ENCODE measurements around the gene UBE2D2. TPM values are rescaled to one million over a fixed set of nuclear protein-coding genes. Genes with fewer than 3 reads are reported as not detected.

The UBE2D2 gene
- total RNA-seq, 1 donor from 2014 or later, result 118 TPM

DNA sequence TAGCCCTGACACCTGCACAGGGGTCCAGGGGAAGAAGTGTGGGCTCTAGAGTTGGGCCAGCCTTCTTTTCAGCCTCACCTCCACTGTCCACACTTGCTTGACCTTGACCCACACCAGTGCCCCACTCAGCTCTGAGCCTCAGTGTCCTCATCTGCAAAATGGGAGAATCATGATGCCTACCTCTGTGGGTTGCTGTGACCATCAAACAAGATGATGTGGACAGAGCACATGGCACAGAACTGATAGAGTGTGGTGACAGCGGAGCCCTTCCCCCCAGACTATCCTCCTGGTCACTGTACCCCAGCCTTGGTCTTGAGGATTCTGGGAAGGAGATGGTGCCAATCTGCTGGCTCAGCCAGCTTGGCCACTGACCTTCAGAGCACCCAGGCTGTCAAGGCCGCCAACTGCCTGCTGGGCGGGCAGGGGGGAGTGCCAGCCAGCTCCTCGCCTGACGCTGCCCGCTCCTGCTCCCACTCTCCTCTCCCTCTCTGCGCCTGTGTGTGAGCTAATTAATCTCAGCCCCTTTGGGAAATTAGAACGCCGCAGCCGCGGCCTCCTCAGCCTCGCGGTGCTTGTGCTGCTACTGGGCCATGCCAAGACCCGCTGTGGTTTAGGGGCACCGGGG, 103.7 kb downstream of the UBE2D2 start:
- ATAC-seq, result peak; percentile 28
- intact Hi-C loops (cut with micrococcal nuclease), result no loop called here
- DNase-seq, result peak; percentile 70

DNA sequence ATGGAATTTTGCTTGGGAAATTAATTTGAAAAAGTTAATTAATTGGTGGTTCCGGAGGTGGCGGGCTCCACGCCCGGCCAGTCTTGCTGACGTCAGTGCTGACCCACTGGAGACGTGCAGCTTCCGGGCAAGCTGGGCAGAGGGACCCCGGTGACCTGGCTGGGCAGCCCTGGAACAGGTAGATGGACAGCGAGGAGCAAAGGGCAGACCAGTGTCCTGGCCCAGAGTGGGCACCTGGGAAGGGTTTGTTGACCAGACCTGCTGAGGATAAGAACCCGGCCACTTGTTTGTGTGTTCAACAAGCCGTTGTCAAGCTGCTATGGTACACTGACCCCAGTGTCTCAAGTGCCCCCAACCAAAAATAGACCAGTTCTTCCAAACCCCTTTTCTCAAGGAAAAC, 104.5 kb downstream of the UBE2D2 start:
- intact Hi-C loops (cut with micrococcal nuclease), result no loop called here
- ATAC-seq (no peak), DNase-seq (no peak)

DNA sequence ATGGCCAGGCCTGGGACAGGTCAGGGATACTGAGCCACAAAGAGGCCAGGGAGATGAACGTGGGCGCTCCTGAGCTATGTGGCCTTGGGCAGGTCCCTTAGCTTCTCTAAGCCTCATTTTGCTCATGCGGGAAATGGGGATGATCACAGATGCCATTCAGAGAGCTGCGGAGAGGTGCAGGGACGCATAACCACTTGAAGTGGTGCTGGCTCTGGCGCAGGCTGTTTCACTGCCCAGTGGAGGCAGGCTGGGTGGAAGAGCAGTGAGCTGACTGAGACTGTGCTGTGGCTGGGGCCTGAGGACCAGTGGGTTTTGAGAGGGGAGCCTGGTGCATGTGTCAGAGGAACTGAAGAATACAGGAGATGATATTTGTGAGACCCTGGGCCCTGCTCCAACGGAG, 105.4 kb downstream of the UBE2D2 start:
- ATAC-seq (no peak), DNase-seq (peak; percentile 53)
- intact Hi-C loops (cut with micrococcal nuclease), result no loop called here

DNA sequence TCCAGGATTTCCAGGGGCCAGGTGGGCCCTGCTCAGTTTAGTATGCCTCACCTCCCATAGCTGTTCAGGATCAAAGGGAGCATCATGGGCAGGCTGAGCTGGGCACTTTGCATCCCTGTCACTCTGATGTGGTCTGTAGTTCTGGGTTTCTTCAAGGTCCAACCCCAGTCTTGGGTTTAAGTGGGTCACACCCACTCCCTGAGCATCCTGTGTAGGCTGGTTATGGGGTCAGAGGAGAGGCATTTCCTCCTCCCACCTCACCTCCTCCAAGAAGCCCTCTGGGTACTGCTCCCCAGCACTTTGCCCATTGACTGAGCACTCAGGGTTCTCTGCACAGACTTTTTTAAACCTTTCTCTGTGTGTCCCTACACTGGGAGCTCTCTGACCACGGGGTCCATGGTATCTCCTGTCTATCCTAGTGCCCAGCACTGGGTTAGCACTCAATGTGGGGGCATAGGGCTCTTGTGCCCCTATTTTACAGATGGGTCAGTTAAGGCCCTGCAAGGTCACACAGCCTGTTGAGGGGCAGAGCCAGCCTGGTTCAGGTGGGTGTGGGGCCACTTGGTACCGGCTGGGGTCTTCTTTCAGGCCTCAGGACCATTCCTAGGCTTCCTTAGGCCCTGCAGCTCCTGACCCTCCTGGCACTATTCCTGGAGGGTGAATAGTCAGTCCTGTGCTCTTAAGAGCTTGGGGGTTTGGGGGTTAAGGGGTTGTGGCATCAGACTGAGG, 106.0 kb downstream of the UBE2D2 start:
- DNase-seq, result no peak

DNA sequence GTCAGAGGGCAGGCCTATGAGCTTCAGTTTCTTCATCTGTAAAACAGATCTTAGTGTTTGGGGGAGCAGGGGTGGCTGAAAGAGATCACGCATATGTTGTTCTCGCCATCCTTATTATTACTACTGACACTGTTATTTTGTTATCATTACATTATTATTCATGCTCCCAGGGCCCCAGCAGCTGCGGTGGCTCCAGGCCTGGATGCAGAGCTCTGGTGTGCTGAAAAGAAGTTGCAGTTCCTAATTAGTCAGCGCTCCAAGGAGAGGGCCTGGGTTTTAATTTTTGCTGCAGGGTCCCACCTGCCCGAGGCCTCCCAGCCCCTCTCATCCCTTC, 106.6 kb downstream of the UBE2D2 start:
- ATAC-seq, result no peak
- intact Hi-C loops (cut with micrococcal nuclease), result no loop called here

More for the DNA sequence above, 106.0 kb downstream of the UBE2D2 start:
- ATAC-seq, result no peak
- intact Hi-C loops (cut with micrococcal nuclease), result no loop called here

DNA sequence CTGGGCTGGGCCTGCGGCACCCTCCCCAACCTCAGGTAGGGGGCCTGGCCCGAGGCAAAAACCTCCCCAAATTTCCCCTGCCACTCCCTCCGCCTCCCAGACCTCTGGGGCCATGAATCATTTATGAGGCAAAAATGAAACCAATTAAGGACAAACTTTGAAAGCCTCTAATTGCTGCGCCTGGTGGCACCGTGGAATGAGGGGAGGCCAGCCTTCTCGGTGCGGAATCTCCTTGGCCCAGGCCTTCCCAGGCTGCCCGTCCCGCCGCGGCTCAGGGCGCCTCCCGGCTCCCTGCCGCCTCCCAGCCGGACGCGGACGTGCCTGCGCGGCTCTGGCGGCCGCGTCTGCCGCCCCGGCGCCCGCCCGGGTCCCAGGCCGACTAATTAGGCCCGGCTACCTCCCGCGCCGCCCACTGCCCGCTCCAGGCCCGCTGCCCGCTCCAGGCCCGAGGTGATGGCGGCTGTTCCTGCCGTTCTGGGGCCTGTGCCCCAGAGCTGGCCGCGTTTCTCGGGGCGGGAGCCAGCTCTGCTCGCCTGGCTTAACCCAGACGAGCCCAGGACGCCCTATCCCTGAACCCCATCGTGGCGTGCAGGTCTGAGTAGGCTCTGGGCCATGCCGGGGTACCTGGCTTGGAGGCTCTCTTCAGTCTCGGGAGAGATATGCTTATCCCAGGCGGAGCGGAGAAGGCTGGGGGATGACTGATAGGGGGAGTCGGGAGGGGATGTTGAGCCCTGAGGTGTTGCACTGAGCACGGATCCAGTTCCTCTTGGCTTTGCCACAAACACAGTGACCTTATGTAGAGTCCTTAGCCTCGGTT, 107.1 kb downstream of the UBE2D2 start:
- intact Hi-C loops (cut with micrococcal nuclease), result no loop called here
- DNase-seq (peak; percentile 77), ATAC-seq (peak; percentile 38)

More for the DNA sequence above, 106.6 kb downstream of the UBE2D2 start:
- peak; percentile 39 for DNase-seq

DNA sequence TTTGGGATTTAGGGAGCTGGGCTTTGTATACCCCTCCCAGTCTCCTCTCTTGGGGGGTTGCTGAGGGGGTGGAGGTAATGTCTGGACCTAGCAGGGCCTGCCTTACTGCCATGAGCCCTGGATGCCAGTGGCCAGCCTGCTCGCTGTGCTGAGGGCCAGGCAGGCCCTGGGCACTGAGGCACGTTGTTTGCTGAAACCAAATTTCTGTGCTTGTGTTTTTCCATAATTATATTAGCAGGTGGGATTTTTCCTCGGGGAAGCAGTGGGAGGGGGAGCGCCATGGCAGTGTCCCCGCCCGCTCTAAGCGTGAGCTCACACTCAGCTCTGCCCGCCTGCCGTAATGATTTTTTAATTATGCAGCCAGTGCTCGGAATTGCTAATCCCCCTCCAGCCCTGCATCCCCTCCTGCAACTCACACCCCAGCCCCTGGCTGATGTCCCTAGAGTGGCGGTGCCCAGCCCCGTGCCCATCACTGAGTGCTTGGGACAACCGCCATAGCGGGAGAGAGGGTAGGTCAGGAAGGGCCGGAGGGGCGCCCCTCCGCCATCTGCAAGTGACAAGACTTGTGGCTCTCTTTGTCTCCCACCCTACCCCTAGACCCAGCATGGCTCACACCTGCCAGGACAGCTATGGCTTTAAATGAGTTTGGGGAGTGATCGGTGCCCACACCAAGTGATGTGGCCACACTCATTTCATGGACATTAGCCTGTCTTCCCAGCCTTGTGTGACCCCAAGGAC, 108.0 kb downstream of the UBE2D2 start:
- peak; percentile 3 for ATAC-seq
- no peak for DNase-seq
- intact Hi-C loops (cut with micrococcal nuclease), result no loop called here

DNA sequence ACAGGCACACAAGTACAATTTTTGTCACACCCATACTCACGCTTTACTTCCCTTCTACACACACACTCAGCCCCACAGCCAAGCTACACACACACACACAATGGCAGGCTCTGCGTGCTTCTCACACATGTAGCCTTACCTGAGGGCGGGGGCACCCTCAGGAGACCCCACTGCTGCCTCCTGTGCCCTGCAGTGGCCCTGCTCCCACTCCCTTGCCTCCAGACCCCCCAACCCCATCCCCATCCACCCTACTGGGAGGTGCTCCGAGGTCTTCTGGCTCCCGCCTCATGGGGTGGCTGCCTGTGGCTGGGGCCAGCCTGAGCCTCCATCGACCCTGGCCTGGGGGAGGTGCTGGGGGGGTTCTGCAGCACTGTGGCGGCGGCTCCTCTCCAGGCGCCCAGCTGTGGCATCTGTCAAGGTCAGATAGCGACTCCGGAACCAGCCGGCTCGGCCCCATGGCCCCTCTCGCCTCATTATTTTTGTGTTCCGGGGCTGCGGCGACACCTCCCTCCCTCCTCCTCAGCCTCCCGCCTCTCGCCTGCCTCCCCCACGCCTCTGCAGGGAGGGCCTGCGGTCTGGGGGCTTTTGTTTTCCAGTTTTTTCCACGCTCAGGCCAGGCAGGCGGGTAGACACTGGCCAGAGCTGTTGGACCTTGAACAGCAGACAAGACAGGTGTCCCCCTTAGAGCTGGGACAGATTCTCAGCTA, 108.7 kb downstream of the UBE2D2 start:
- DNase-seq, result peak; percentile 72
- intact Hi-C loops (cut with micrococcal nuclease), result no loop called here

DNA sequence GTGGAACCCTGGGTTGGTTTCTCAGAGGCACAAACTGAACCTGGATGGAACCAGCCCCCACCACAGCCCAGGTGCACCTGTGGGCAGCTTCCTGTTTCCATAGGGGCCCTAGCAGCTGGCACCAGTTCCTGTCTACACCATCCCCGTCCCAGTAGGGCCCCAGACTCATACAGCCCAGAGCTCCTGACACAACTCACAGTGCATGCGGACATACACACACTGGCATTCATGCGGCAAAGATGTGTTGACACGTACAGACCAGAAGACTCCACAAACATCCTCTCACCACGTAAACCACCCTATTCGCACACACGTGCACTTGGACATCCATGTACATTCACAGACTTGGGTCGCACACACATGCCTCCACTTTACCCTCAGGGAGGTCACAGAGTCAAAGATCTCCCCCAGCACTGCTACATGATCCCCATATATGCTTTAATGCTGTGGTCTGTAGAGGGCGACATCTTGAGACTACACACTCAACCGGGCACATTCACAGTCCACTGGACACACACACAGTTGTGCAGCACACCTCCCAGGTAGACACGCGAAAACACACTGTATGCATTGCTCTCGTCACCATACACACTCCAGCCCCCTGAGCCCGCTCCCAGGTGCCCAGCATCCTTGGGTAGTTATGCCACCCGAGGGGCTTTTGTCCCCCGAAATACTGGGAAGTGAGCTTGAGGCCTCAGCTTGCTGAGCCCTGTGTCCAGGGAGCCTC, 109.4 kb downstream of the UBE2D2 start:
- no peak for DNase-seq
- peak; percentile 19 for ATAC-seq
- intact Hi-C loops (cut with micrococcal nuclease), result no loop called here

More for the DNA sequence above, 108.7 kb downstream of the UBE2D2 start:
- ATAC-seq, result peak; percentile 44

DNA sequence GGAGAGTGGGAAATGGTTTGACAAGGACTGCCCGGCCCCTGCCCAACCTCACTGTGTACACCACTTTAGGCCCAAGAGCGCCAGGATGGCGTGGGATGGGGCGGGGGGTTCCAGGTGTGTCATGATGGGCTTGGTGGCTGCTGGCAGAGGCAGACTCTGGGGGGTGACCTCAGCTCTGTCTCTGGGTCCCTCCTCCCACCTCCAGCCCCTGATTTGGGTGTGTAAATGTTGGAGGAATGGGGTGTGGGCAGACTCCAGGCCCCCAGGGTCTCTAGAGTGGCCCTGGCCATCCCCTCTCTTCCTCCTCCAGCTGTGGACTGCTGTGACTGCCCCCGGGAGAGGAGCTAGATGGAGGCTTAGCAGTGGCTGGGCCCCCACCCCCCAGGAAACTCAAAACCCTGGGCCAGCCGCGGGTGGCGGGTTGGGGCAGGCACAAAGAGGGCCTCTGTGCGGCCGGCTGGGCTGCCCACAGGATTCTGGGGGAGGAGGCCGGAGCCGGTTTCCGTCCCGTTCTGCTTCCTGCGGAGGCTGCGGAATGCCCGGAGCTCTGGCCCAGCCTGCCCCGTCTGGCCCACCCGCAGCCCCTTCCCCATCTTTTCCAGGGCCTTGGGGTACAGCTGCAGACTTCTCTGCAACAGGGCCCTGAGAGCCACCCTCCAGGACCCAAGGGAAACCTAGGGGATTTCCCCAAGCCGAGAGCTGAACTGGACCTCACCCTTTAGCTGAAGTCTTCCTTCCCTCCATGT, 110.1 kb downstream of the UBE2D2 start:
- ATAC-seq (peak; percentile 7), DNase-seq (peak; percentile 70)
- intact Hi-C loops (cut with micrococcal nuclease), result no loop called here

DNA sequence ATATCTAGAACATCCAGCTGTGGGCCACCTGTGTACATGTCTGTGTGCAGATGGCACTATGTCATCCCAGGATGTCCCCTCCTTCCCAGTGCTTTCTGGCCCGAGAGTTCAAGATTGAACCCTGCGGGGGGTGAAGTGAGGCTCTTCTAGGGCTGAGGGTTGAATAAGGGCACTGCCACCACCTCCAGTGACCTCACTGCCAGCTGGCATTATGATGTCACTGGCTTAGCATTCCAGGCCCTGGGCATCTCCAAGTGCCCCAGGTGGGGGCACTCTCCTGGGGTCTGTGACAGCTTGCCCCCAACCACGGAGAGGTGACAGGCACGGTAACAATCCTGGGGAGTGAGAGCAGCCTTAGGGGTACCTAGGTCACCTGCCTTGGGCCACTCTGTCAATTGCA, 114.1 kb downstream of the UBE2D2 start:
- ATAC-seq (no peak), DNase-seq (no peak)
- intact Hi-C loops (cut with micrococcal nuclease), result no loop called here

DNA sequence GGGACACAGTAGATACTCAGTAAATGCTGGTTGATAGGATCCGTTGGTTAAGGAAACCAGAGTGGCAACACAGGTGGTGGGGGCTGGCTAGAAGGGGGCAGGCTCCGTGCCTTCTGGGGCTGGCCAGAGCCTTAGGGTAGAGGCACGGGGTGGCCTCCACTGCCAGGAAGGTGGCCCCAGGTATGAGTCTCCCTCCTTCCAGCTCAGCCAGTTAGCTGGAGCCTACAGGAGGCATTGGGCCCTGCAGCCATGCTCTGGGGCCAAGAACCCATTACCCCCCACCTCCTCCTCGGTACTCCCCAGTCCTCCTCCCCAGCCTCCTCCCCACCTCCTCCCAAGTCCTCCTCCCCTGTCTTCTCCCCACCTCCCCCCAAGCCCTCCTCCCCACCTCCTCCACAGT, 114.7 kb downstream of the UBE2D2 start:
- intact Hi-C loops (cut with micrococcal nuclease), result no loop called here
- DNase-seq, result no peak
- ATAC-seq, result no peak

DNA sequence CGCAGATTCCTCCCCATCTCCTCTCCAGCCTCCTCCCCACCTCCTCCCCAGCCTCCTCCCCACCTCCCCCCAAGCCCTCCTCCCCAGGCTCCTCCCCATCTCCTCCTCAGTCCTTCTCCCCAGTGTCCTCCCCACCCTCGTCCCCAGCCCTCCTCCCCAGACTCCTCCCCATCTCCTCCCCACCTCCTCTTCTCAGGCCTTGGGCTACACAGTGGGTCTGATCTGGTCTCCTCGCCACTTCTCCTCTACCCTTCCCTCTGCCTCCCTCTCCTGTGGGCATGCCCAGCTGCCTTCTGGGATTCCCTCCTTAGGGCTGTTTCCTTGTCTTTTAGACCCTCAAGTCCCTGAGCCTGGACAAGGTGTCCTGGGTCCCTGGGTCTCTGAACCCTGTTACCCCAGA, 115.3 kb downstream of the UBE2D2 start:
- ATAC-seq, result no peak
- no peak for DNase-seq
- intact Hi-C loops (cut with micrococcal nuclease), result no loop called here

DNA sequence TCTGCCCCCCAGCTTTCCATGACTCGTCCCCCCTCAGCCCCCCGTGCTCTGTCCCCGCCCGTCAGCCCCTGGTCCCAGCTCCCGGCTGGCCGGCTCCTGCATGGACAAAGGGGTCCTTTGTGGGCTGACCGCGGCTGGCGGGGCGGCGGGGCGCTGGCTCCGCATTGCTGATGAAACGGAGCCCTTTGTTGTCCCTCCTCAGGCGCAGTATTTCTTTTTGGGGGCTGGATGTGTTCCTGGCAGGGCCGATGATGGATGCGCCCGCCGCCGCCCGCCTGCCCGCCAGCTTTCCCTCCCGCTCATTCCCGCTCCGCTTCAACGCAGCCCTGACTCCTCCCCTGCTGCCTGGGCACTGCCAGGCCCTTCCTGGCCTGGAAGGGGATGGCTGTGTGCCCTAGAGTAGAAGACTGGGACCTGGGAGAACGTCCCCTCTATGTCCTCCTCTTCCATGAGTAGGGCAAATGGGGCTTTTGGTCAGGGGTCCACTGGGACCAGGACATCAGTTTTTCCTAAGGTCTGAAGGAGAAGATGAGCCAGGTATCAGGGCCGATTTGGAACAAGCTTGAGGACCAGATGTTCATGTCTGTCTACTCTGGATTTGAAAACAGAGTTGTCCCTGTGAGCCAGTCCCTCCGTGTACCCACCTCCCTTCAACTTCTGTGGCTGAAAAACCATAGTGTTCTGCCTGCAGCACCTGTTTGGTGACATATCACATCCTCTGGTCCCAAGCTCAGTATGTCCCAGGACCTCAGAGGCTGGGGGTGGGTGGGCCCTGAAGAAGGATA, 116.0 kb downstream of the UBE2D2 start:
- intact Hi-C loops (cut with micrococcal nuclease), result no loop called here
- peak; percentile 56 for DNase-seq
- peak; percentile 62 for ATAC-seq
